C4-2B (cell line): ENCODE results near the gene FOXJ1.

ENCODE experiments used
- H3K27ac ChIP-seq: fragments of 450-650 bp; 2 replicates; pipeline ENCODE4 v1.5.1; 2017
- CTCF ChIP-seq: fragments of 450-650 bp; conservative IDR thresholded peaks from 2 replicates; pipeline ENCODE4 v1.5.1; 2017; ENCODE audit warnings: mild to moderate bottlenecking
- ZFX ChIP-seq: fragments of 450-650 bp; IDR thresholded peaks from 2 replicates; pipeline ENCODE4 v1.6.1; 2017

FOXJ1 gene

DNA sequence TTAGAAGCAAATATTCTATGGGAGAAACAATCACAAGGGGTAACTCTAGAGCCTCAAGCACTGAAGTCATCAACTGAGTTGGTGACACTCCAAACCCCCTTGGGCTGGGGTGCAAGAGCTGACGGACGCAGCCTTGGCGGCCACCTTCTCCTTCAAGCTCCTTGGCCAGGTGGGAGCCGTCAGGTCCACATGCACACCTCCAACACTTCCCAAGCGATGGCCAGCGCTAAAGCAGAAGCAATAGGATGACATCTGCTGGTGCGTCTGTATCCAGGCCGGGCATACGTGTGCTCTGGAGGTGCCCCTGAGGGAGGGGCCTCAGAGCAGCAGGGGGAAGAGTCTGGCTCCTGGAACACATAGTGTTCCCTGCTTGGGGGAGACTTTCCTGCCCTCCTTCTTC, 12.2 kb upstream of the FOXJ1 start:
- TF ChIP-seq CTCF (no peak), ZFX (no peak)
- H3K27ac ChIP-seq, result no peak overlapping the region

- TF ChIP-seq ZFX (no peak), CTCF (no peak)
- H3K27ac ChIP-seq, result no peak overlapping the region
Observed at GRCh38 chr17:76152591-76152990, 11.5 kb upstream of the FOXJ1 start.

DNA sequence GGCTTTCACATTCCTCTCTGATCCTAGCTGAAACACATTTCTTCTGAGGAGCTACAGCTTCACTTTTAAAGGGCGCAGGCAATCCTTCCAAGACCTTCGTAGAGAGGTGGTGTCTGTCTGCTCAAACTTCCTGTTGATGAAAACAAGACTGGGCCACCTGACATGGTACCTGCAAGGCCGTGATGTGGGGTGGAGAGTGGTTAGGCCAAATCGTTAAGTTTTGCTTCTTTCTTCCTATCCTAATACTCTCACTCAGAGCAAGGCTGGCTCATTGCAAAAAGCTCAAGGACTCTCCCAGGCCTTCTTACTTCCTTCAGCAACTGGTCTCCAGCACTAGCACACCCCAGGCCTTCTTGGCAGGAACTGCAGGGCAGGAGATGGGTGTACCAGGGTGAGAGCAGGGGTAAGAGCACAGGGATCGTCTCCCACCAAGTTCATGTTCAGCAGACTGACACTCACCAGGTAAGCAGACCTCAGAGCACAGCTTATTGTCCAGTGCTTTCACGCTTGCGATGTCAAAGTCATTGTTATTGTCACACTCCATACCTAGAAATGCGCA, 10.9 kb upstream of the FOXJ1 start:
- H3K27ac ChIP-seq, result no peak overlapping the region
- no peak for TF ChIP-seq ZFX
- TF ChIP-seq CTCF, result no peak

DNA sequence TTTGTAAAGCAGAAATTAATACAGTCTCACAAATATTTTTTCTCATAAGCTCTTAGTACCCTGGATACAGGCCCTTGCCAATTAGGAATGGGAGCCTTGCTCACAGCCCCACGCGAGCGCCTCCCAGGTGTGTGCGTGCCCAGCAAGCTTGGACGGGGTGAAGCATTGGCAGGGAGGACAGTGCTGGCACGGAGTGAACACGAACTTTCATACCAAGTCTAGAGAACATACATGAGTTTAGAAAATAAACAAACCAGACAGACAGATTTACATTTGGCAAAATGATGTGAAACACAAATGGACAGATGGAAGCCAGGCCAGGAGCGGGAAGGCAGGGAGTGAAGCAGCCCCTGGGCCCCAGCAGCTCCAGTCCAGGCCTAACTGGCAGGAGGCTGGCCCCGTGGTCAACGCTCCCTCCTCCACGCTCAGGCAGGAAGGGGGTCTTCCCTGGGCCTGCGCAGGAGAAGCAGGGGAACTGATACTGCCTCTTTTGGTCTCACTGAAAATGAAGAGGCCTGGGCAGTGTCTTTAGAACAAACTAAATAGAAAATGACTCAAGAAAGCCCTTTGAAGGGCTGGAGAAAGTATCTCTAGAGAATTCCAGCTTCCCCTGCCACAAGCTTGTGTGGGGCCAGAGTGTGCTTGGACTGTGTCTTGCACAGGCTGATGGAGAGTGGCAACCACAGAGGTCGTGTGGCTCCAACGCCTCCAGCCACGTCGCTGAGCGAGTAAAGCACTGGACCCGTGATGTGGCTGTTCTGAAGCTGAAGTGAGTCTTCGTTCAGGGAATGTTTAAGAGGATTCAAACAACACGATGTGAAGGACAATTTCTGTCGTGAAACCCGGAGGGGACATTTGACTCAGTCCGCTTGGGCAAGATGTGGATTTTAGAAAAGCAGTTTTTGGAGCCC, 9.9 kb upstream of the FOXJ1 start:
- TF ChIP-seq CTCF (no peak), ZFX (no peak)
- H3K27ac ChIP-seq, result no peak overlapping the region

DNA sequence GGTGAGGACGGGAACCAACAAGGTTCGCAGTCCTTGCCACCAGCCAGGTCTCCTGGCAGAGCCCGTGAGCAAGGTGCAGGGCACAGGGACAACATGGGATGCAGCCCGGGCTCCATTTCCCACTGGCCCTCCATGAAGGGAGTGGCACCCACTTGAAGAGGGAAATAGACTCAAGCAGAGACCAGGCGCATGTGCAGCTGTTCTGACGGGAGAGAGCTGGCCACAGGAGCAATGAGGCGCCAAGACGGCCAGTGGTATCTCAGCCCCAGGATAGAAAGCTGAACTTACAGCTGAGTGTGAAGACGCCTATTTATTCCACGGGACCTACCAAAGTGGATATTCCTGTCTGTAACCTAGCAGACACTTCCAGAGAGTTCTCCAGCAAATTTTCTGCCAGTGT, 8.2 kb upstream of the FOXJ1 start:
- H3K27ac ChIP-seq, result no peak overlapping the region
- no peak for TF ChIP-seq CTCF
- no peak for TF ChIP-seq ZFX

DNA sequence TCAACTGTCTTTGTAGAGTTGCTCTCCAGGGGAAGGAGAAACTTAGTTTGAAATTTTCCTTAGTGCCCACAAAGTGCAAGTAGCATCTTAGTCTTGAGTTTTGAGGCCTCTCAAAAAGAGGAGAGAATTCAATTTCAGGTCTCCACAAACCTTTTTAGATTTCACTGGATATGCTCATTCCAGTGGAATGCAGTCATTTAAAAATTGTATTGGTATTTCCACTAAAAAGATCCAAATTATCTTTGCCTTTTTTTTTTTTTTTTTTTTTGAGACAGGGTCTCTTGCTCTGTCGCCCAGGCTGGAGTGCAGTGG, 6.9 kb upstream of the FOXJ1 start:
- TF ChIP-seq CTCF (peak; percentile 52; the same call in 1 of the 2 replicates), ZFX (no peak)

DNA sequence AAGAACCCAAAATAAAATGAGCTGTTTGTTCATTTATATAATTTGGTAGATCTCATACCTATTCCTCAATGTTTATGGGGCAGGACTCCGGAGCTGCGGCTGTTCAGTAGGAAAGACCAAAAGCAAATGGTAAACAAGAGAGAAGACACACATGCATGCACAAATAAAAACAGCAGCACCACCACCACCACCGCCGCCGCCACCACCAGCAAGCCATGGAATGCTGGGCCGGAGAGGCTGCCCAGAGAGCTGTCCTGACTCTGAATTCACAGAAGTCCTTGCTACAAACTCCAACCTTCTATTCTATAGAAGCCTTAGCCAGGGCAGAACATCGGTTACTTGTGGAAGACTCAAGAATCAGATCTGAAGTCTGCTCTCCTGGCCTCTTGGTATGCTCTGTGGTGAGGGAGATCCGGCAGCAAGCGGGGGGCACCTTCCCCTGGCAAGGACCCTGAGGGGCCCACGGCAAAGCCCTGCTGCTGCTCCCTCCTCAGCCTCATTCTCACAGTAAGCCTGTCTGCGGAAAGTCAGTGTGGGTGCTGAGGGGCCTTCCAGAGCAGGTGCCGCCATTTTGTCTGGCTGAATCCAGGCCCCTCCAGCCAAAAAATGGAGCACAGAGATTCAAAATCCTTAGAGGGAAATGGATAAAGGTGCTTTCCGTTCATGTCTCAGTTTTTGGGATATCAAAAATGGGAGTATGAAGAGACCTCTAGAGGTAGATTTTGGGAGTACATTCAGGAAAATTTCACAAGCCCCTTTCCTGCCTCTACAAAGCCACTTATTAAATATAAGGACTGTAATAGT, 6.4 kb upstream of the FOXJ1 start:
- no peak overlapping the region for H3K27ac ChIP-seq
- peak; percentile 76 for TF ChIP-seq CTCF
- TF ChIP-seq ZFX, result no peak

More for the DNA sequence above, 6.9 kb upstream of the FOXJ1 start:
- no peak overlapping the region for H3K27ac ChIP-seq
